ENCODE results near the gene ITM2B.

- no peak for TF ChIP-seq CTCF (IDR thresholded peaks at IDR 0.05; ENCODE audit: low read depth, low read length, missing input control)
- TF ChIP-seq EGR1 (IDR thresholded peaks at IDR 0.05; ENCODE audit: low read depth in 2 of 2): no peak
- no peak for TF ChIP-seq FOXA1 (IDR thresholded peaks at IDR 0.05)
- TF ChIP-seq MAX (IDR thresholded peaks at IDR 0.05): no peak
- TF ChIP-seq GABPA (IDR thresholded peaks at IDR 0.05 in 1 of 2, conservative IDR thresholded peaks at IDR 0.05 in 1 of 2): no peak
- TF ChIP-seq ATF3 (IDR thresholded peaks at IDR 0.05): no peak
- TF ChIP-seq RAD21 (IDR thresholded peaks at IDR 0.05): no peak
- no peak for TF ChIP-seq SP1 (IDR thresholded peaks at IDR 0.05)
- TF ChIP-seq TAF1 (conservative IDR thresholded peaks at IDR 0.05): no peak
- no peak for TF ChIP-seq REST (IDR thresholded peaks at IDR 0.05)
- TF ChIP-seq YY1 (IDR thresholded peaks at IDR 0.05): no peak
- no peak for TF ChIP-seq HNF4A (conservative IDR thresholded peaks at IDR 0.05)
Measured at GRCh38 chr13:48316826-48317510, 84.0 kb downstream of the ITM2B start.
